Chondrocyte (in vitro differentiated cells): Measurements from ENCODE around the gene MPDZ. TPM values are rescaled to one million over a fixed set of nuclear protein-coding genes. Genes with fewer than 3 reads are reported as not detected.
"Not testable (repeated sequence)": the region's sequence is repeated elsewhere in the genome, so short reads cannot be mapped to it uniquely, and the experiment has no call there.

Experiments used
- DNase-seq: peaks from one replicate; pipeline ENCODE4 v3.0.0; 2021; ENCODE audit warnings: mixed read lengths, low spot score
- H3K27ac Mint-ChIP-seq: one replicate; pipeline ENCODE4 v1.8.0; 2021; ENCODE audit warnings: mild to moderate bottlenecking, moderate library complexity, mixed read lengths; ENCODE audit not compliant: unreplicated experiment
- H3K27me3 Mint-ChIP-seq: 2 replicates; pipeline ENCODE4 v1.8.0; 2021; ENCODE audit warnings: low read depth, mixed read lengths
- H3K36me3 Mint-ChIP-seq: 2 replicates; pipeline ENCODE4 v1.8.0; 2021; ENCODE audit warnings: low read depth, mixed read lengths
- H3K4me1 Mint-ChIP-seq: 2 replicates; pipeline ENCODE4 v1.8.0; 2021; ENCODE audit warnings: low read depth, mild to moderate bottlenecking, mixed read lengths
- H3K4me3 Mint-ChIP-seq: one replicate; pipeline ENCODE4 v1.8.0; 2021; ENCODE audit warnings: mild to moderate bottlenecking, moderate library complexity, mixed read lengths; ENCODE audit not compliant: unreplicated experiment
- H3K9me3 Mint-ChIP-seq: 2 replicates; pipeline ENCODE4 v1.8.0; 2021; ENCODE audit warnings: low read depth, mixed read lengths
- CTCF ChIP-seq: fragments of 200-600 bp; sonication (generic); IDR thresholded peaks from 2 replicates; pipeline ENCODE4 v1.5.0; 2021; ENCODE audit warnings: antibody characterized with exemption, mild to moderate bottlenecking, moderate library complexity
- total RNA-seq: library from RNA; stranded (reverse); gene quantifications from 3 replicates; pipeline ENCODE4 v1.2.1, GENCODE V29; 2021

Gene MPDZ
- total RNA-seq, 1 donor from 2014 or later = 42.5 TPM

- Mint-ChIP-seq H3K36me3 (peaks cover 22% of the 10 kb centered on the region), H3K27me3 (no peaks in the 10 kb centered on the region), H3K9me3 (no peaks in the 10 kb centered on the region), H3K27ac (no peak overlapping the region), H3K4me1 (peaks cover 7% of the 10 kb centered on the region), H3K4me3 (no peak overlapping the region)
- no peak for TF ChIP-seq CTCF
- DNase-seq = no peak
Measured at GRCh38 chr9:13224366-13224765, 55.1 kb downstream of the MPDZ start.

- H3K27ac Mint-ChIP-seq, DNase-seq, H3K4me1 Mint-ChIP-seq, H3K27me3 Mint-ChIP-seq, H3K9me3 Mint-ChIP-seq, H3K4me3 Mint-ChIP-seq: not testable (repeated sequence)
- H3K36me3 Mint-ChIP-seq = peaks cover 27% of the 10 kb centered on the region
Measured at GRCh38 chr9:13222733-13223132, 56.8 kb downstream of the MPDZ start.

- no peaks in the 10 kb centered on the region for H3K9me3 Mint-ChIP-seq
- no peaks in the 10 kb centered on the region for H3K27me3 Mint-ChIP-seq
- H3K4me3 Mint-ChIP-seq = no peak overlapping the region
- H3K36me3 Mint-ChIP-seq = peaks cover 31% of the 10 kb centered on the region
- TF ChIP-seq CTCF = no peak
- no peak overlapping the region for H3K27ac Mint-ChIP-seq
- H3K4me1 Mint-ChIP-seq = no peaks in the 10 kb centered on the region
- DNase-seq = no peak
Measured at GRCh38 chr9:13221741-13222140, 57.8 kb downstream of the MPDZ start.

GRCh38 chr9:13220837-13221236 lies 58.7 kb downstream of the MPDZ start:
- no peak for DNase-seq
- H3K4me3 Mint-ChIP-seq = no peak overlapping the region
- no peaks in the 10 kb centered on the region for H3K9me3 Mint-ChIP-seq
- H3K27me3 Mint-ChIP-seq = no peaks in the 10 kb centered on the region
- no peaks in the 10 kb centered on the region for H3K4me1 Mint-ChIP-seq
- H3K36me3 Mint-ChIP-seq = peaks cover 29% of the 10 kb centered on the region
- TF ChIP-seq CTCF = no peak
- no peak overlapping the region for H3K27ac Mint-ChIP-seq

GRCh38 chr9:13215791-13216554 lies 63.5 kb downstream of the MPDZ start:
- Mint-ChIP-seq H3K27ac (no peak overlapping the region), H3K27me3 (no peaks in the 10 kb centered on the region), H3K9me3 (peaks cover 5% of the 10 kb centered on the region), H3K4me1 (no peaks in the 10 kb centered on the region), H3K4me3 (no peak overlapping the region), H3K36me3 (peaks cover 26% of the 10 kb centered on the region)
- TF ChIP-seq CTCF = no peak
- no peak for DNase-seq

- H3K27me3 Mint-ChIP-seq = no peaks in the 10 kb centered on the region
- H3K4me1 Mint-ChIP-seq = peaks cover 8% of the 10 kb centered on the region
- H3K4me3 Mint-ChIP-seq = no peak overlapping the region
- no peak for TF ChIP-seq CTCF
- H3K9me3 Mint-ChIP-seq = peaks cover 5% of the 10 kb centered on the region
- peaks cover 20% of the 10 kb centered on the region for H3K36me3 Mint-ChIP-seq
- DNase-seq = no peak
- H3K27ac Mint-ChIP-seq = no peak overlapping the region
Measured at GRCh38 chr9:13213998-13214397, 65.5 kb downstream of the MPDZ start.
